NCI-H1092 (cell line): ENCODE results near the gene XYLB.

Experiments
- DNase-seq: peaks from one replicate; lab custom pipeline; 2025; lab: John Stamatoyannopoulos, UW

The XYLB gene

GRCh38 chr3:38454884-38455638 is 108.5 kb downstream of the XYLB start:
- DNase-seq: peak; percentile 62

- DNase-seq: no peak
Observed at GRCh38 chr3:38455639-38456430, 109.2 kb downstream of the XYLB start.

- DNase-seq: no peak
Observed at GRCh38 chr3:38457111-38458003, 110.8 kb downstream of the XYLB start.

- no peak for DNase-seq
Observed at GRCh38 chr3:38458796-38459498, 112.4 kb downstream of the XYLB start.

- no peak for DNase-seq
Observed at GRCh38 chr3:38459499-38460048, 113.0 kb downstream of the XYLB start.

- DNase-seq: no peak
Observed at GRCh38 chr3:38460377-38461270, 114.0 kb downstream of the XYLB start.
